Liver (tissue), 9 donors: Measurements from ENCODE around the gene TLE3. TPM values are rescaled to one million over a fixed set of nuclear protein-coding genes. Genes with fewer than 3 reads are reported as not detected.

Experiments used
- DNase-seq: peaks from one replicate; pipeline ENCODE4 v3.0.0-alpha.2; 2017; ENCODE audit warnings: low spot score
- H3K27ac ChIP-seq, 2 donors: one replicate each; pipeline ENCODE4 v1.7.0; 2013; ENCODE audit warnings: inconsistent platforms in 2 of 2, low read length in 2 of 2, control low read depth in 1 of 2, low read depth in 1 of 2, mild to moderate bottlenecking in 1 of 2
- H3K27me3 ChIP-seq, 4 donors: one replicate each; pipeline versions ENCODE4 v1.6.1 to v1.7.0; 2013; ENCODE audit warnings: low read length in 3 of 4, inconsistent platforms in 1 of 4, mild to moderate bottlenecking in 1 of 4, moderate library complexity in 1 of 4; ENCODE audit not compliant: control insufficient read depth in 4 of 4, insufficient read depth in 4 of 4
- H3K36me3 ChIP-seq, 4 donors: one replicate each; pipeline versions ENCODE4 v1.6.1 to v1.7.0; 2013; ENCODE audit warnings: low read length in 3 of 4, mild to moderate bottlenecking in 3 of 4, low read depth in 1 of 4, moderate library complexity in 1 of 4; ENCODE audit not compliant: control insufficient read depth in 4 of 4, insufficient read depth in 3 of 4
- H3K4me1 ChIP-seq, 4 donors: one replicate each; pipeline versions ENCODE4 v1.6.1 to v1.7.0; 2013; ENCODE audit warnings: low read length in 3 of 4, mild to moderate bottlenecking in 3 of 4, moderate library complexity in 1 of 4; ENCODE audit not compliant: control insufficient read depth in 4 of 4, insufficient read depth in 4 of 4
- H3K4me3 ChIP-seq, 3 donors: one replicate each; pipeline versions ENCODE4 v1.6.1 to v1.7.0; 2013; ENCODE audit warnings: low read length in 3 of 3, control low read depth in 1 of 3, low read depth in 1 of 3, mild to moderate bottlenecking in 1 of 3
- H3K9ac ChIP-seq, 2 donors: one replicate each; pipeline ENCODE4 v1.7.0; 2013; ENCODE audit warnings: low read length in 2 of 2, mild to moderate bottlenecking in 2 of 2, moderate library complexity in 2 of 2, control low read depth in 1 of 2, low read depth in 1 of 2
- H3K9me3 ChIP-seq, 4 donors: one replicate each; pipeline versions ENCODE4 v1.6.1 to v1.7.0; 2013; ENCODE audit warnings: low read length in 3 of 4; ENCODE audit not compliant: control insufficient read depth in 4 of 4
- EGR1 ChIP-seq, 2 donors: IDR thresholded peaks; 2 replicates each; pipeline ENCODE4 v1.6.1; 2016 to 2018; ENCODE audit warnings: antibody characterized with exemption in 2 of 2, low read depth in 2 of 2
- FOXA1 ChIP-seq: IDR thresholded peaks from 2 replicates; pipeline ENCODE4 v1.6.1; 2016; ENCODE audit warnings: antibody characterized with exemption
- FOXA2 ChIP-seq: IDR thresholded peaks from 2 replicates; pipeline ENCODE4 v1.6.1; 2016; ENCODE audit warnings: antibody characterized with exemption
- GABPA ChIP-seq, 2 donors: IDR thresholded peaks in 1 of 2; conservative IDR thresholded peaks in 1 of 2; 2 replicates each; pipeline ENCODE4 v1.6.1; 2016; ENCODE audit warnings: antibody characterized with exemption in 2 of 2, mild to moderate bottlenecking in 1 of 2, moderate library complexity in 1 of 2
- HNF4A ChIP-seq, 2 donors: conservative IDR thresholded peaks; 2 replicates each; pipeline ENCODE4 v1.6.1; 2016; ENCODE audit warnings: antibody characterized with exemption in 2 of 2, mild to moderate bottlenecking in 2 of 2
- HNF4G ChIP-seq: IDR thresholded peaks from 2 replicates; pipeline ENCODE4 v1.6.1; 2016; ENCODE audit warnings: antibody characterized with exemption
- JUND ChIP-seq, 2 donors: IDR thresholded peaks; 2 replicates each; pipeline ENCODE4 v1.6.1; 2016; ENCODE audit warnings: antibody characterized with exemption in 2 of 2
- NR2F2 ChIP-seq: IDR thresholded peaks from 2 replicates; pipeline ENCODE4 v1.6.1; 2016; ENCODE audit warnings: antibody characterized with exemption
- RAD21 ChIP-seq, 2 donors: IDR thresholded peaks; 2 replicates each; pipeline ENCODE4 v1.6.1; 2016; ENCODE audit warnings: antibody characterized with exemption in 2 of 2, mild to moderate bottlenecking in 2 of 2
- RXRA ChIP-seq, 2 donors: IDR thresholded peaks; 2 replicates each; pipeline ENCODE4 v1.6.1; 2017 to 2018; ENCODE audit warnings: antibody characterized with exemption in 2 of 2, mild to moderate bottlenecking in 1 of 2
- SP1 ChIP-seq: IDR thresholded peaks from 2 replicates; pipeline ENCODE4 v1.6.1; 2018; ENCODE audit warnings: antibody characterized with exemption, mild to moderate bottlenecking
- TAF1 ChIP-seq: conservative IDR thresholded peaks from 2 replicates; pipeline ENCODE4 v1.6.1; 2016; ENCODE audit warnings: antibody characterized with exemption, mild to moderate bottlenecking
- YY1 ChIP-seq: IDR thresholded peaks from 2 replicates; pipeline ENCODE4 v1.6.1; 2016; ENCODE audit warnings: antibody characterized with exemption, mild to moderate bottlenecking
- WGBS: extraction: QIAGEN DNeasy Blood & Tissue Kit; methylation state at CpG from one replicate; pipeline ENCODE4 v1.1.7; 2013; 5-methylcytosine and 5-hydroxymethylcytosine counted together
- polyA plus RNA-seq, 2 donors: library from polyadenylated mRNA; stranded (reverse) in 1 of 2; unstranded in 1 of 2; fragments of 200-250 nt in 1 of 2; fragments of >200 nt in 1 of 2; fragmentation: Nextera tagmentation in 1 of 2; extraction: Ambion mirVana in 1 of 2; gene quantifications; one replicate each; pipeline versions ENCODE4 v1.2.1 to v1.2.3, GENCODE V29; 2013 to 2015
- total RNA-seq, 2 donors: library from RNA; depleted of rRNA; stranded (reverse); fragments of >200 nt; gene quantifications; one replicate each; pipeline ENCODE4 v1.2.3, GENCODE V29; 2014
- TF ChIP-seq, protein P1 (sequence below): IDR thresholded peaks from 2 replicates; pipeline ENCODE4 v1.6.1; 2016; ENCODE audit warnings: antibody characterized with exemption
- TF ChIP-seq, protein P2 (sequence below): IDR thresholded peaks from 2 replicates; pipeline ENCODE4 v1.6.1; 2016; ENCODE audit warnings: antibody characterized with exemption
- TF ChIP-seq, protein P3 (sequence below): fragments of 150-350 bp; IDR thresholded peaks from 2 replicates; pipeline ENCODE4 v1.5.1; 2017; ENCODE audit warnings: improper control_type of control experiment, low read depth, low read length; ENCODE audit not compliant: missing input control
- TF ChIP-seq, protein P4 (sequence below): IDR thresholded peaks from 2 replicates; pipeline ENCODE4 v1.6.1; 2016; ENCODE audit warnings: antibody characterized with exemption, mild to moderate bottlenecking
- TF ChIP-seq, protein P5 (sequence below): IDR thresholded peaks from 2 replicates; pipeline ENCODE4 v1.6.1; 2016; ENCODE audit warnings: antibody characterized with exemption
- donor health status: healthy.
- donor health status: healthy.
- donor health status: healthy.
- donor health status: healthy.
- donor health status: healthy.

TLE3 gene
- total and polyA plus RNA-seq, 4 donors, result 1.2 to 13.7 (median 8.5) TPM

DNA sequence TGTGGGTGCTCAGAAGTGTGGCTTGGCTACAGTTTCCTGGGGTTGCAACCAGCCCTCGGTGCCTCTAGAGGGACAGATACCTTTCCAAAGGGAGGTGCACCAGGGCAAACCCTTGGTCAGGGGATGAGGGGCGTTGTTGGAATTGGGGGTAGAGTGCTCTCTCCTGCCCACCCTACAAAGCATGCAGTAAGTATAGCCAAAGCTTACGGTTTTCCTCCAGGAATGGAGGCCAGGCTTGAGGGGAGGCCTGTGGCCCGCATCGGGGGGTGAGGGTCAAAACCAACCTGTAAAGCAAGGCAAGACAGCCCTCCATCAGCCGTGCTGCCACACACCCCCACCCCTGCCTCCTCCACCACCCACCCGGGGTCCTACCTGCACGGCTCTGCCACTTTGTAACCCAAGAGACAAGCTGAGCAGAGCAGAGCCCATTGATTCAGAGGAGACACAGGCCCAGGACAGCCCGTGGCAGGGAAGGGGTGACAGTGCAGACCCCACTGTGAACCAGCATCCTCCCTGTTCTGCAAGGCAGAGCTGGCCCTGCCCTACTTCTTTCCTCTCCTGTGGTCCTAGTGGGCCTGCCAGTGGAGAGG lies 41.5 kb downstream of the TLE3 start:
- H3K4me3 ChIP-seq, result no peak overlapping the region
- no peak for DNase-seq
- no peaks in the 10 kb centered on the region for H3K4me1 ChIP-seq
- no peaks in the 10 kb centered on the region for H3K9me3 ChIP-seq
- H3K27me3 ChIP-seq, result no peaks in the 10 kb centered on the region
- TF ChIP-seq, protein P1, sequence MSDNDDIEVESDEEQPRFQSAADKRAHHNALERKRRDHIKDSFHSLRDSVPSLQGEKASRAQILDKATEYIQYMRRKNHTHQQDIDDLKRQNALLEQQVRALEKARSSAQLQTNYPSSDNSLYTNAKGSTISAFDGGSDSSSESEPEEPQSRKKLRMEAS, result no peak
- TF ChIP-seq EGR1 (IDR thresholded peaks at IDR 0.05; ENCODE audit: low read depth in 2 of 2) (no peak), HNF4G (no peak), RXRA (IDR thresholded peaks at IDR 0.05) (no peak), YY1 (no peak), NR2F2 (no peak), SP1 (no peak), HNF4A (conservative IDR thresholded peaks at IDR 0.05) (no peak), FOXA1 (no peak), RAD21 (IDR thresholded peaks at IDR 0.05) (no peak), TAF1 (no peak)
- TF ChIP-seq, protein P2, sequence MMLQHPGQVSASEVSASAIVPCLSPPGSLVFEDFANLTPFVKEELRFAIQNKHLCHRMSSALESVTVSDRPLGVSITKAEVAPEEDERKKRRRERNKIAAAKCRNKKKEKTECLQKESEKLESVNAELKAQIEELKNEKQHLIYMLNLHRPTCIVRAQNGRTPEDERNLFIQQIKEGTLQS, result no peak
- peaks cover 31 to 86% (median 39%) of the 10 kb centered on the region in 4 donors for H3K36me3 ChIP-seq
- WGBS, result 95% methylated on average over 9 of the region's 9 CpGs
- H3K27ac ChIP-seq, result no peak overlapping the region
- H3K9ac ChIP-seq, result no peak overlapping the region

DNA sequence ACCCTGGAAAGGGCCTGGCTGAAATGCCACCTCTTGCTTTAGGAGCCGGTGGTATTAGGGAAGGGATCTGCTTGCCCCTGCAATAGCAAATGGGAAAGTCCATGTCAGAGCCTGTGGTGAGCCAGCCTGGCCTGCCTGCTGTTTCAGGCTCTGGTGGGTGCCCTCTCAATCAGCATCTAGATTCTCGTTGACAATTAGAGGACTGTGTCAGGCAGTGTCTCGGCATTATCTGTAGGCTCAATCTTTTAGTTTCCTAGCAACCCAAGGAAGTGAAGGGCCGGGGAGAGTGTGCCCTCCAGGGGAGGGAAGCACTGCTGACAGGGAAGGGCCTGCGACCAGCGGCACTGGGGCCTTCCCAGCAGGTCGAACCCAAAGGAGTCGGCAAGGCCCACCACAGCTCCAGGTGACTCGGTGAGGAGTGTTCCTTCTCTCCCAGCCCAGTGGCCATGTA lies 42.1 kb downstream of the TLE3 start:
- H3K4me3 ChIP-seq, result no peak overlapping the region
- no peak for DNase-seq
- H3K9me3 ChIP-seq, result no peaks in the 10 kb centered on the region
- 83% methylated on average over 9 of the region's 9 CpGs for WGBS
- no peak overlapping the region for H3K27ac ChIP-seq
- H3K36me3 ChIP-seq, result peaks cover 31 to 92% (median 44%) of the 10 kb centered on the region in 4 donors
- no peak overlapping the region for H3K9ac ChIP-seq
- no peaks in the 10 kb centered on the region for H3K4me1 ChIP-seq
- TF ChIP-seq, protein P2, result no peak
- no peak for TF ChIP-seq HNF4A (conservative IDR thresholded peaks at IDR 0.05)
- TF ChIP-seq, protein P1, result no peak
- TF ChIP-seq JUND (IDR thresholded peaks at IDR 0.05), result no peak
- TF ChIP-seq, protein P3, sequence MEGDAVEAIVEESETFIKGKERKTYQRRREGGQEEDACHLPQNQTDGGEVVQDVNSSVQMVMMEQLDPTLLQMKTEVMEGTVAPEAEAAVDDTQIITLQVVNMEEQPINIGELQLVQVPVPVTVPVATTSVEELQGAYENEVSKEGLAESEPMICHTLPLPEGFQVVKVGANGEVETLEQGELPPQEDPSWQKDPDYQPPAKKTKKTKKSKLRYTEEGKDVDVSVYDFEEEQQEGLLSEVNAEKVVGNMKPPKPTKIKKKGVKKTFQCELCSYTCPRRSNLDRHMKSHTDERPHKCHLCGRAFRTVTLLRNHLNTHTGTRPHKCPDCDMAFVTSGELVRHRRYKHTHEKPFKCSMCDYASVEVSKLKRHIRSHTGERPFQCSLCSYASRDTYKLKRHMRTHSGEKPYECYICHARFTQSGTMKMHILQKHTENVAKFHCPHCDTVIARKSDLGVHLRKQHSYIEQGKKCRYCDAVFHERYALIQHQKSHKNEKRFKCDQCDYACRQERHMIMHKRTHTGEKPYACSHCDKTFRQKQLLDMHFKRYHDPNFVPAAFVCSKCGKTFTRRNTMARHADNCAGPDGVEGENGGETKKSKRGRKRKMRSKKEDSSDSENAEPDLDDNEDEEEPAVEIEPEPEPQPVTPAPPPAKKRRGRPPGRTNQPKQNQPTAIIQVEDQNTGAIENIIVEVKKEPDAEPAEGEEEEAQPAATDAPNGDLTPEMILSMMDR, result no peak
- TF ChIP-seq, protein P4, sequence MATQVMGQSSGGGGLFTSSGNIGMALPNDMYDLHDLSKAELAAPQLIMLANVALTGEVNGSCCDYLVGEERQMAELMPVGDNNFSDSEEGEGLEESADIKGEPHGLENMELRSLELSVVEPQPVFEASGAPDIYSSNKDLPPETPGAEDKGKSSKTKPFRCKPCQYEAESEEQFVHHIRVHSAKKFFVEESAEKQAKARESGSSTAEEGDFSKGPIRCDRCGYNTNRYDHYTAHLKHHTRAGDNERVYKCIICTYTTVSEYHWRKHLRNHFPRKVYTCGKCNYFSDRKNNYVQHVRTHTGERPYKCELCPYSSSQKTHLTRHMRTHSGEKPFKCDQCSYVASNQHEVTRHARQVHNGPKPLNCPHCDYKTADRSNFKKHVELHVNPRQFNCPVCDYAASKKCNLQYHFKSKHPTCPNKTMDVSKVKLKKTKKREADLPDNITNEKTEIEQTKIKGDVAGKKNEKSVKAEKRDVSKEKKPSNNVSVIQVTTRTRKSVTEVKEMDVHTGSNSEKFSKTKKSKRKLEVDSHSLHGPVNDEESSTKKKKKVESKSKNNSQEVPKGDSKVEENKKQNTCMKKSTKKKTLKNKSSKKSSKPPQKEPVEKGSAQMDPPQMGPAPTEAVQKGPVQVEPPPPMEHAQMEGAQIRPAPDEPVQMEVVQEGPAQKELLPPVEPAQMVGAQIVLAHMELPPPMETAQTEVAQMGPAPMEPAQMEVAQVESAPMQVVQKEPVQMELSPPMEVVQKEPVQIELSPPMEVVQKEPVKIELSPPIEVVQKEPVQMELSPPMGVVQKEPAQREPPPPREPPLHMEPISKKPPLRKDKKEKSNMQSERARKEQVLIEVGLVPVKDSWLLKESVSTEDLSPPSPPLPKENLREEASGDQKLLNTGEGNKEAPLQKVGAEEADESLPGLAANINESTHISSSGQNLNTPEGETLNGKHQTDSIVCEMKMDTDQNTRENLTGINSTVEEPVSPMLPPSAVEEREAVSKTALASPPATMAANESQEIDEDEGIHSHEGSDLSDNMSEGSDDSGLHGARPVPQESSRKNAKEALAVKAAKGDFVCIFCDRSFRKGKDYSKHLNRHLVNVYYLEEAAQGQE, result no peak
- TF ChIP-seq RAD21 (IDR thresholded peaks at IDR 0.05), result no peak
- TF ChIP-seq, protein P5, sequence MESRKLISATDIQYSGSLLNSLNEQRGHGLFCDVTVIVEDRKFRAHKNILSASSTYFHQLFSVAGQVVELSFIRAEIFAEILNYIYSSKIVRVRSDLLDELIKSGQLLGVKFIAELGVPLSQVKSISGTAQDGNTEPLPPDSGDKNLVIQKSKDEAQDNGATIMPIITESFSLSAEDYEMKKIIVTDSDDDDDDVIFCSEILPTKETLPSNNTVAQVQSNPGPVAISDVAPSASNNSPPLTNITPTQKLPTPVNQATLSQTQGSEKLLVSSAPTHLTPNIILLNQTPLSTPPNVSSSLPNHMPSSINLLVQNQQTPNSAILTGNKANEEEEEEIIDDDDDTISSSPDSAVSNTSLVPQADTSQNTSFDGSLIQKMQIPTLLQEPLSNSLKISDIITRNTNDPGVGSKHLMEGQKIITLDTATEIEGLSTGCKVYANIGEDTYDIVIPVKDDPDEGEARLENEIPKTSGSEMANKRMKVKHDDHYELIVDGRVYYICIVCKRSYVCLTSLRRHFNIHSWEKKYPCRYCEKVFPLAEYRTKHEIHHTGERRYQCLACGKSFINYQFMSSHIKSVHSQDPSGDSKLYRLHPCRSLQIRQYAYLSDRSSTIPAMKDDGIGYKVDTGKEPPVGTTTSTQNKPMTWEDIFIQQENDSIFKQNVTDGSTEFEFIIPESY, result no peak
- no peak for TF ChIP-seq FOXA2
- TF ChIP-seq GABPA (IDR thresholded peaks at IDR 0.05 in 1 of 2, conservative IDR thresholded peaks at IDR 0.05 in 1 of 2), result no peak
- no peak for TF ChIP-seq FOXA1
- TF ChIP-seq RXRA (IDR thresholded peaks at IDR 0.05), result no peak
- TF ChIP-seq NR2F2, result no peak
- no peak for TF ChIP-seq HNF4G
- no peak for TF ChIP-seq YY1
- no peak for TF ChIP-seq EGR1 (IDR thresholded peaks at IDR 0.05; ENCODE audit: low read depth in 2 of 2)
- TF ChIP-seq SP1, result no peak
- TF ChIP-seq TAF1, result no peak
- H3K27me3 ChIP-seq, result no peaks in the 10 kb centered on the region
